ENCODE results near the gene GALNT10.

The GALNT10 gene

DNA sequence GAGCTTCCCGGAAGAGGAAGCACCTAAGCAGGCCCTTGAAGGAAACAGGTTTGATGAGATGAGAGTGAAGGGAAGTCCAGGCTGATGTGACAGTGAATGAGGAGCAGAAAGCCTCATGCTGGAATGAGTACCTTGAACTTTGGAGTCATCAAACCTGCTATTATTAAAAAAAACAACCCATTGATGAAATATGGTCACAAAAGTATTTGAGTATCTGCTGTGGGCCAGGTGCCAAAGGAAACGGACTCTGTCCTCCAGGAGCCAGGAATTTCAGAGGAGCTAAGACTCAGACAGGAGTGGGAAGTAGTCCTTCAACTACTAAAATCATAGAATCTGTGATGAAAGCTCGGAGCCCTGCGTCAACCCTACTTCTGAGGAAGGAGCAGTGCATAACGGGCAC is 275.6 kb downstream of the GALNT10 start:
- no peak for TF ChIP-seq ISL1 (CRISPR knock-in tag; IDR thresholded peaks at IDR 0.05)
- no peak for TF ChIP-seq ZNF8 (CRISPR knock-in tag; IDR thresholded peaks at IDR 0.05)
- TF ChIP-seq, protein P1, sequence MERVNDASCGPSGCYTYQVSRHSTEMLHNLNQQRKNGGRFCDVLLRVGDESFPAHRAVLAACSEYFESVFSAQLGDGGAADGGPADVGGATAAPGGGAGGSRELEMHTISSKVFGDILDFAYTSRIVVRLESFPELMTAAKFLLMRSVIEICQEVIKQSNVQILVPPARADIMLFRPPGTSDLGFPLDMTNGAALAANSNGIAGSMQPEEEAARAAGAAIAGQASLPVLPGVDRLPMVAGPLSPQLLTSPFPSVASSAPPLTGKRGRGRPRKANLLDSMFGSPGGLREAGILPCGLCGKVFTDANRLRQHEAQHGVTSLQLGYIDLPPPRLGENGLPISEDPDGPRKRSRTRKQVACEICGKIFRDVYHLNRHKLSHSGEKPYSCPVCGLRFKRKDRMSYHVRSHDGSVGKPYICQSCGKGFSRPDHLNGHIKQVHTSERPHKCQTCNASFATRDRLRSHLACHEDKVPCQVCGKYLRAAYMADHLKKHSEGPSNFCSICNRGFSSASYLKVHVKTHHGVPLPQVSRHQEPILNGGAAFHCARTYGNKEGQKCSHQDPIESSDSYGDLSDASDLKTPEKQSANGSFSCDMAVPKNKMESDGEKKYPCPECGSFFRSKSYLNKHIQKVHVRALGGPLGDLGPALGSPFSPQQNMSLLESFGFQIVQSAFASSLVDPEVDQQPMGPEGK (CRISPR knock-in tag; IDR thresholded peaks at IDR 0.05; ENCODE audit: borderline replicate concordance): no peak
- TF ChIP-seq, protein P2, sequence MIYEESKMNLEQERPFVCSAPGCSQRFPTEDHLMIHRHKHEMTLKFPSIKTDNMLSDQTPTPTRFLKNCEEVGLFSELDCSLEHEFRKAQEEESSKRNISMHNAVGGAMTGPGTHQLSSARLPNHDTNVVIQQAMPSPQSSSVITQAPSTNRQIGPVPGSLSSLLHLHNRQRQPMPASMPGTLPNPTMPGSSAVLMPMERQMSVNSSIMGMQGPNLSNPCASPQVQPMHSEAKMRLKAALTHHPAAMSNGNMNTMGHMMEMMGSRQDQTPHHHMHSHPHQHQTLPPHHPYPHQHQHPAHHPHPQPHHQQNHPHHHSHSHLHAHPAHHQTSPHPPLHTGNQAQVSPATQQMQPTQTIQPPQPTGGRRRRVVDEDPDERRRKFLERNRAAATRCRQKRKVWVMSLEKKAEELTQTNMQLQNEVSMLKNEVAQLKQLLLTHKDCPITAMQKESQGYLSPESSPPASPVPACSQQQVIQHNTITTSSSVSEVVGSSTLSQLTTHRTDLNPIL (CRISPR knock-in tag; IDR thresholded peaks at IDR 0.05; ENCODE audit: low read depth): no peak
- ATAC-seq: no peak

DNA sequence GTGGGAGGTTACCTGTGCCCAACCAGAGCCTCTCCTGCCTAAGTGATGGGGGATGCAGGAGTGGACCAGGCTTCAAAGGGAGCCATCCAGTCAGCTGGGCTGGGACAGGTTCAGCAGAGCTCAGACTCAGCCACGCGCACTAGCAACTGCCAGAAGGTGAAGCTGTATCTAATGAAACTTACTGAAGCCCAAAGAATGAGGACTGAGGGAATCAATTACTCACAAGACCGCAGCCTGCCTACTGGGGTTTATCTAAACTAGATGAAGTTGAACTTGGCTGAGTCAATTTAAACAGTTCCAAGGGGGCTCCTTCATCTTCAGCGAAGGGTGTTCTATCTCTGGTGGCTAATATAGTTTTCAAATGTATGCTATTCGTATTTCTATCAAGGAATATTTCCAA is 276.1 kb downstream of the GALNT10 start:
- TF ChIP-seq OSR1 (CRISPR knock-in tag; IDR thresholded peaks at IDR 0.05) (no peak), RARB (CRISPR knock-in tag; IDR thresholded peaks at IDR 0.05) (no peak), GLIS3 (CRISPR knock-in tag; IDR thresholded peaks at IDR 0.05) (no peak)
- no peak for ATAC-seq

GRCh38 chr5:154467655-154468354 is 277.3 kb downstream of the GALNT10 start:
- peak; percentile 99 for ATAC-seq
- TF ChIP-seq BACH2 (CRISPR knock-in tag; IDR thresholded peaks at IDR 0.05; ENCODE audit: borderline replicate concordance) (no peak), CSDC2 (CRISPR knock-in tag; IDR thresholded peaks at IDR 0.05) (no peak), ARNTL (CRISPR knock-in tag; IDR thresholded peaks at IDR 0.05; ENCODE audit: borderline replicate concordance, low read depth) (no peak), ESRRG (CRISPR knock-in tag; IDR thresholded peaks at IDR 0.05) (no peak), ZFP3 (CRISPR knock-in tag; IDR thresholded peaks at IDR 0.05) (no peak), TOX (CRISPR knock-in tag; IDR thresholded peaks at IDR 0.05; ENCODE audit: borderline replicate concordance) (no peak), CSRNP3 (CRISPR knock-in tag; IDR thresholded peaks at IDR 0.05) (no peak), SNAI2 (CRISPR knock-in tag; IDR thresholded peaks at IDR 0.05) (no peak), ZFP30 (CRISPR knock-in tag; IDR thresholded peaks at IDR 0.05) (no peak), GLIS3 (CRISPR knock-in tag; IDR thresholded peaks at IDR 0.05) (no peak), ZNF70 (CRISPR knock-in tag; IDR thresholded peaks at IDR 0.05) (no peak), OSR1 (CRISPR knock-in tag; IDR thresholded peaks at IDR 0.05) (no peak), PPARA (CRISPR knock-in tag; IDR thresholded peaks at IDR 0.05; ENCODE audit: borderline replicate concordance) (no peak), RARB (CRISPR knock-in tag; IDR thresholded peaks at IDR 0.05) (no peak), ISL1 (CRISPR knock-in tag; IDR thresholded peaks at IDR 0.05) (no peak), ZNF565 (CRISPR knock-in tag; conservative IDR thresholded peaks at IDR 0.05; ENCODE audit: low read depth) (no peak)
- TF ChIP-seq, protein P1 (CRISPR knock-in tag; IDR thresholded peaks at IDR 0.05; ENCODE audit: borderline replicate concordance): no peak
- TF ChIP-seq, protein P3, sequence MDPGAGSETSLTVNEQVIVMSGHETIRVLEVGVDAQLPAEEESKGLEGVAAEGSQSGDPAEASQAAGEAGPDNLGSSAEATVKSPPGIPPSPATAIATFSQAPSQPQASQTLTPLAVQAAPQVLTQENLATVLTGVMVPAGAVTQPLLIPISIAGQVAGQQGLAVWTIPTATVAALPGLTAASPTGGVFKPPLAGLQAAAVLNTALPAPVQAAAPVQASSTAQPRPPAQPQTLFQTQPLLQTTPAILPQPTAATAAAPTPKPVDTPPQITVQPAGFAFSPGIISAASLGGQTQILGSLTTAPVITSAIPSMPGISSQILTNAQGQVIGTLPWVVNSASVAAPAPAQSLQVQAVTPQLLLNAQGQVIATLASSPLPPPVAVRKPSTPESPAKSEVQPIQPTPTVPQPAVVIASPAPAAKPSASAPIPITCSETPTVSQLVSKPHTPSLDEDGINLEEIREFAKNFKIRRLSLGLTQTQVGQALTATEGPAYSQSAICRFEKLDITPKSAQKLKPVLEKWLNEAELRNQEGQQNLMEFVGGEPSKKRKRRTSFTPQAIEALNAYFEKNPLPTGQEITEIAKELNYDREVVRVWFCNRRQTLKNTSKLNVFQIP (CRISPR knock-in tag; IDR thresholded peaks at IDR 0.05; ENCODE audit: borderline replicate concordance, low read depth): no peak
- TF ChIP-seq, protein P2 (CRISPR knock-in tag; IDR thresholded peaks at IDR 0.05; ENCODE audit: low read depth): no peak
